Subcutaneous abdominal adipose tissue (tissue), 5 donors: ENCODE measurements around the gene AFAP1L2.

Experiments
- H3K27ac ChIP-seq: one replicate; pipeline ENCODE4 v1.7.0; 2013; ENCODE audit warnings: low read depth, mild to moderate bottlenecking, inconsistent platforms, low read length, moderate library complexity
- H3K27me3 ChIP-seq, 5 donors: one replicate each; pipeline ENCODE4 v1.7.0; 2013; ENCODE audit warnings: low read length in 5 of 5, inconsistent platforms in 1 of 5; ENCODE audit not compliant: control insufficient read depth in 5 of 5, insufficient read depth in 4 of 5
- H3K36me3 ChIP-seq, 5 donors: one replicate each; pipeline ENCODE4 v1.7.0; 2013; ENCODE audit warnings: low read length in 5 of 5; ENCODE audit not compliant: control insufficient read depth in 5 of 5, insufficient read depth in 5 of 5
- H3K4me1 ChIP-seq, 5 donors: one replicate each; pipeline ENCODE4 v1.7.0; 2013; ENCODE audit warnings: low read length in 5 of 5, mild to moderate bottlenecking in 3 of 5, moderate library complexity in 1 of 5; ENCODE audit not compliant: control insufficient read depth in 5 of 5, insufficient read depth in 5 of 5
- H3K4me3 ChIP-seq, 5 donors: one replicate each; pipeline ENCODE4 v1.7.0; 2013; ENCODE audit warnings: low read length in 5 of 5, low read depth in 1 of 5
- H3K9ac ChIP-seq, 5 donors: one replicate each; pipeline ENCODE4 v1.7.0; 2013; ENCODE audit warnings: low read length in 5 of 5, mild to moderate bottlenecking in 4 of 5, moderate library complexity in 3 of 5
- H3K9me3 ChIP-seq, 5 donors: one replicate each; pipeline ENCODE4 v1.7.0; 2013; ENCODE audit warnings: low read length in 5 of 5; ENCODE audit not compliant: control insufficient read depth in 5 of 5
- donor health status: healthy.
- donor health status: healthy.
- donor health status: healthy.
- donor health status: healthy.
- donor health status: healthy.

The AFAP1L2 gene

GRCh38 chr10:114329634-114330365 is 74.5 kb downstream of the AFAP1L2 start:
- Histone ChIP-seq H3K9me3 (no peaks in the 10 kb centered on the region), H3K9ac (no peak overlapping the region), H3K27me3 (peaks cover 0 to 10% (median 0%) of the 10 kb centered on the region in 5 donors), H3K27ac (no peak overlapping the region), H3K4me1 (peaks cover 2 to 16% (median 6%) of the 10 kb centered on the region in 5 donors), H3K36me3 (peaks cover 0 to 4% (median 0%) of the 10 kb centered on the region in 5 donors), H3K4me3 (no peak overlapping the region)

DNA sequence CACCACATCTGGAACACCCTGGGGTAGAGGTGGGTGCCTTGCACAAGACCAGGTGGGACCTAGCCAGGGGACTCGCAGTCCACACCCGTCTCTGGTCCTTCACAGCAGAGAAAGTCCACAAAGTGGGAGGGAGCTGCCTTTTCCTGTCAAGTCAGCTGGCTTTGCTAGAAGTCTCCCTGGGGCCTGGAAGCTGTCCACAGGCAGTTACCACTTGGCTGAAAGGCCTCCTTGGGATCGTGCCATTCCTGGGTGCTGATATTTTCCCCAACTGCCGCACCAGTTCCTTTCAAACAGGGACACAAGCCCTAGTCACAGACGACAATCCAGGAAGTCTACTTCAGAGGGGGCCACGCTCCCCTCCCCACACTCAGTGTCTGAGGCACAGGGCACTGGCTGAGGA is 75.4 kb downstream of the AFAP1L2 start:
- peaks cover 0 to 7% (median 0%) of the 10 kb centered on the region in 5 donors for H3K27me3 ChIP-seq
- H3K9me3 ChIP-seq = no peaks in the 10 kb centered on the region
- H3K4me1 ChIP-seq = peaks cover 2 to 16% (median 6%) of the 10 kb centered on the region in 5 donors
- H3K4me3 ChIP-seq = no peak overlapping the region
- H3K36me3 ChIP-seq = peaks cover 0 to 7% (median 0%) of the 10 kb centered on the region in 5 donors
- no peak overlapping the region for H3K27ac ChIP-seq
- no peak overlapping the region for H3K9ac ChIP-seq

GRCh38 chr10:114328441-114328812 is 75.9 kb downstream of the AFAP1L2 start:
- Histone ChIP-seq H3K4me1 (peaks cover 2 to 16% (median 6%) of the 10 kb centered on the region in 5 donors), H3K36me3 (peaks cover 0 to 7% (median 0%) of the 10 kb centered on the region in 5 donors), H3K27ac (no peak overlapping the region), H3K4me3 (no peak overlapping the region), H3K9ac (no peak overlapping the region), H3K27me3 (peaks cover 0 to 7% (median 0%) of the 10 kb centered on the region in 5 donors), H3K9me3 (no peaks in the 10 kb centered on the region)

DNA sequence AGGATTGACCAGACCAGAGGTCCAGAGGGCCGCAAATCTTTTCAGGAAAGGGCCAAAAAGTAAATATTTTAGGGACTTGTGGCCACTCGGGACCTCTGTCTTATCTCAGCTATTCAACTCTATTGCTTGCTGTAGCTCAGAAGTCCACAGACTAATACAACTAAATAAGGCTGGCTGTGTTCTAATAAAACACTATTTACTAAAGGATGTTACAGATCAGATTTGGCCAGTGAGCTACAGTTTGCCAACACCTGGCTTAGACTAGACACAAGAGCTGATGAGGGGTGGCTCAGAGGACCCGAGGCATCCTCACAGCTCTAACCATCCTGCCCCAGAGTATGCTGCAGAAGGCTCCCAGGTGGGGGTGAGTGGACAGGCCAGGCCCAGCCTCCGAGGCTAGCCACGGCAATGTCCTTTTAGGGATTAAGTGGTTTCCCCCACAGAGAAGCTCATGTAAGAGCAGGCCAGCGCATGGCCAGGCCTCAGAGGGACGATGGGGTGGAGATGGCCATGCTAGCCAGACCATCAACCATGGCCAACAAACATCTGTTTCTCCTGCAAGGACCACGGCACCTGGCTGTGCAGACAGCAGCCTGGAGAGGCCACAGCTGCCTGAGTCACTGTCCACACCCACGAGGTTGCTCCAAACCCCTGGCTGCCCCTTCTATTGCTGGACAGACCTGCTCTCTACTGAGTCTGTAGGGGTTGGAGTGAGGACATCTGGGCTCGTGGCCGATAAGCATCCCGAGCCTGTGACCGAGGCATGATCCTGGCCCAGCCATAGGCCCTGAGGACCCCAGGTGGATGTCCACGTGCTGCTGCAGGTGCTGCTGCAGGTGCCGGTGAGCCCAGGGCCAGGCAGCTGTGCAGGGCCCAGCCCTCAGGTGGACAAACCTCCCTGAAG is 76.5 kb downstream of the AFAP1L2 start:
- peaks cover 0 to 7% (median 0%) of the 10 kb centered on the region in 5 donors for H3K36me3 ChIP-seq
- peaks cover 2 to 10% (median 6%) of the 10 kb centered on the region in 5 donors for H3K4me1 ChIP-seq
- H3K27ac ChIP-seq = no peak overlapping the region
- H3K4me3 ChIP-seq = no peak overlapping the region
- H3K9ac ChIP-seq = no peak overlapping the region
- no peaks in the 10 kb centered on the region for H3K9me3 ChIP-seq
- peaks cover 0 to 7% (median 0%) of the 10 kb centered on the region in 5 donors for H3K27me3 ChIP-seq

- no peak overlapping the region for H3K27ac ChIP-seq
- H3K36me3 ChIP-seq = peaks cover 0 to 12% (median 0%) of the 10 kb centered on the region in 5 donors
Measured at GRCh38 chr10:114326795-114327194, 77.5 kb downstream of the AFAP1L2 start.

GRCh38 chr10:114323023-114323422 is 81.3 kb downstream of the AFAP1L2 start:
- no peak overlapping the region for H3K27ac ChIP-seq
- no peak overlapping the region for H3K4me3 ChIP-seq
- no peaks in the 10 kb centered on the region for H3K4me1 ChIP-seq
- H3K9me3 ChIP-seq = no peaks in the 10 kb centered on the region
- H3K9ac ChIP-seq = no peak overlapping the region
- H3K27me3 ChIP-seq = peaks cover 0 to 4% (median 0%) of the 10 kb centered on the region in 5 donors
- H3K36me3 ChIP-seq = peaks cover 0 to 19% (median 2%) of the 10 kb centered on the region in 5 donors

More at GRCh38 chr10:114326795-114327194, 77.5 kb downstream of the AFAP1L2 start:
- Histone ChIP-seq H3K27me3 (peaks cover 0 to 7% (median 0%) of the 10 kb centered on the region in 5 donors), H3K9ac (no peak overlapping the region), H3K4me1 (peaks cover 0 to 6% (median 3%) of the 10 kb centered on the region in 5 donors), H3K4me3 (no peak overlapping the region), H3K9me3 (no peaks in the 10 kb centered on the region)

GRCh38 chr10:114322344-114322743 is 82.0 kb downstream of the AFAP1L2 start:
- no peaks in the 10 kb centered on the region for H3K9me3 ChIP-seq
- peaks cover 0 to 4% (median 0%) of the 10 kb centered on the region in 5 donors for H3K27me3 ChIP-seq
- H3K27ac ChIP-seq = no peak overlapping the region
- no peak overlapping the region for H3K4me3 ChIP-seq
- H3K36me3 ChIP-seq = peaks cover 0 to 19% (median 2%) of the 10 kb centered on the region in 5 donors
- H3K9ac ChIP-seq = no peak overlapping the region
- no peaks in the 10 kb centered on the region for H3K4me1 ChIP-seq

- H3K9ac ChIP-seq = no peak overlapping the region
- H3K4me3 ChIP-seq = no peak overlapping the region
- H3K27ac ChIP-seq = no peak overlapping the region
- peaks cover 0 to 18% (median 2%) of the 10 kb centered on the region in 5 donors for H3K36me3 ChIP-seq
- no peaks in the 10 kb centered on the region for H3K4me1 ChIP-seq
- H3K9me3 ChIP-seq = no peaks in the 10 kb centered on the region
- H3K27me3 ChIP-seq = peaks cover 0 to 4% (median 0%) of the 10 kb centered on the region in 5 donors
Measured at GRCh38 chr10:114320249-114321116, 83.8 kb downstream of the AFAP1L2 start.

DNA sequence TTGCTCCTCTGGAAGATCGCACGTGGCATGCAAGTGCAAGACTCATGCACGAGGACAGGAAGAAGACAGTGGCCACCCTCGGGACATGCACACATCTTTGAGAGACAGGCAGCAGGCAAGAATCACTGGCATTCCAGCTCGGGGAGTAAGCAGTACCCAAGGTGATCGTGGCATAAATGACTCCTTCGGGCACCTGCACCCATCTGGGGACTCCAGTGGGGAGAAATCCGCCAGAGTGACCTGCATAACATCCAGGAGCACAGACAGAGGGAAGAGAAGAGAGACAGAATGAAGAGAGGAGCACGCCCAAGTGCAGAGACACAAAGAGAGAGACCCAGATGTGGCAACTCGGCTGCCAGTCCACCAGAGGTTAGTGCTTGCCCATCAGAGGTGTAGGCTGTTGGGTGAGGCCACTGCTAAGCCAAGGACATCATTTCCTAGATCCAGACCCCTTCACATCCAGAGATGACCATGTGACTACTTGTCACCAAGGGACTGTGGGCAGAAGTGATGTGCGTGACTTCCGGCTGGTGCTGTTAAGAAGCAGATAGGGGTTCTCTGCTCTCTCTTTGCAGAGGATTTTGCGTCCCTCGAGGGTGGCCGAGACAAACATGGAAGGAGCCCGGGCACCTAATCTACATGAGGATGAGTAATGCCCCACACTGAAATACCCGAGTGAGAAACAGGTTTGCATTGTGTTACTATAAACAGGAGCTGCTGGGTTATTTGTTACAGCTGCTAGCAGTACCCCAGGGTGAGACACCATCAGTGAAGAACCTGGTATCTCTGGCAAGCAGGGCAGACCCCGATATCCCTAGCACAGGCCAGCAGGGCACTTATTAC is 84.7 kb downstream of the AFAP1L2 start:
- Histone ChIP-seq H3K4me1 (no peaks in the 10 kb centered on the region), H3K9me3 (no peaks in the 10 kb centered on the region), H3K4me3 (no peak overlapping the region), H3K27ac (no peak overlapping the region), H3K27me3 (no peaks in the 10 kb centered on the region), H3K9ac (no peak overlapping the region), H3K36me3 (peaks cover 0 to 14% (median 2%) of the 10 kb centered on the region in 5 donors)
